Neuronal stem cell (in vitro differentiated cells): Measurements from ENCODE around the gene DGCR2.

Experiments
- DNase-seq: peaks from one replicate; pipeline ENCODE4 v3.0.0-alpha.2; 2013; ENCODE audit warnings: low spot score
- H2AFZ ChIP-seq: one replicate; pipeline ENCODE4 v1.6.1; 2013; ENCODE audit warnings: mild to moderate bottlenecking, low read length, inconsistent platforms
- H2AK5ac ChIP-seq: 2 replicates; pipeline ENCODE4 v1.6.1; 2013; ENCODE audit warnings: low read depth, mild to moderate bottlenecking, inconsistent platforms, low read length, moderate library complexity, mixed read lengths
- H2BK120ac ChIP-seq: 2 replicates; pipeline ENCODE4 v1.6.1; 2013; ENCODE audit warnings: low read depth, mild to moderate bottlenecking, inconsistent platforms, low read length, moderate library complexity, mixed read lengths
- H2BK12ac ChIP-seq: one replicate; pipeline ENCODE4 v1.6.1; 2013; ENCODE audit warnings: low read length, inconsistent platforms
- H2BK15ac ChIP-seq: 2 replicates; pipeline ENCODE4 v1.6.1; 2013; ENCODE audit warnings: mild to moderate bottlenecking, low read length, inconsistent platforms, mixed read lengths
- H2BK5ac ChIP-seq: one replicate; pipeline ENCODE4 v1.6.1; 2013; ENCODE audit warnings: inconsistent platforms, mild to moderate bottlenecking, low read length, moderate library complexity
- H3K14ac ChIP-seq: one replicate; pipeline ENCODE4 v1.6.1; 2013; ENCODE audit warnings: low read length, inconsistent platforms
- H3K18ac ChIP-seq: 2 replicates; pipeline ENCODE4 v1.6.1; 2013; ENCODE audit warnings: low read length, inconsistent platforms
- H3K23ac ChIP-seq: 2 replicates; pipeline ENCODE4 v1.6.1; 2013; ENCODE audit warnings: low read depth, mild to moderate bottlenecking, mixed read lengths, low read length, inconsistent platforms; ENCODE audit not compliant: poor library complexity
- H3K27ac ChIP-seq: replicated peaks from 3 replicates; pipeline ENCODE4 v1.5.1; 2013; ENCODE audit warnings: low read length, inconsistent platforms
- H3K27me3 ChIP-seq, 3 experiments: 2 replicates each; pipeline ENCODE4 v1.6.1; 2013; ENCODE audit warnings: low read length in 3 of 3, mild to moderate bottlenecking in 2 of 3, inconsistent platforms in 1 of 3, low read depth in 1 of 3, mixed read lengths in 1 of 3, moderate library complexity in 1 of 3; ENCODE audit not compliant: control insufficient read depth in 3 of 3, insufficient read depth in 3 of 3
- H3K36me3 ChIP-seq, 2 donors: replicated peaks in 1 of 2; 2 replicates each; pipeline ENCODE4 v1.6.1; 2013; ENCODE audit warnings: low read length in 2 of 2; ENCODE audit not compliant: control insufficient read depth in 2 of 2, insufficient read depth in 2 of 2
- H3K4ac ChIP-seq: 2 replicates; pipeline ENCODE4 v1.6.1; 2013; ENCODE audit warnings: inconsistent platforms, mild to moderate bottlenecking, low read length, moderate library complexity
- H3K4me1 ChIP-seq, 2 donors: 1 replicate in 1 of 2; 2 replicates in 1 of 2; pipeline ENCODE4 v1.6.1; 2013; ENCODE audit warnings: low read length in 2 of 2, low read depth in 1 of 2; ENCODE audit not compliant: control insufficient read depth in 2 of 2, insufficient read depth in 1 of 2
- H3K4me2 ChIP-seq: one replicate; pipeline ENCODE4 v1.6.1; 2013; ENCODE audit warnings: mild to moderate bottlenecking, low read length, inconsistent platforms; ENCODE audit not compliant: insufficient read depth, poor library complexity, severe bottlenecking
- H3K4me3 ChIP-seq, 2 donors: 2 replicates each; pipeline ENCODE4 v1.5.1; 2013; ENCODE audit warnings: low read length in 2 of 2, mild to moderate bottlenecking in 2 of 2, inconsistent platforms in 1 of 2, moderate library complexity in 1 of 2
- H3K79me1 ChIP-seq: one replicate; pipeline ENCODE4 v1.6.1; 2013; ENCODE audit warnings: low read depth, mild to moderate bottlenecking, inconsistent platforms, low read length, moderate library complexity
- H3K9ac ChIP-seq: one replicate; pipeline ENCODE4 v1.6.1; 2013; ENCODE audit warnings: mild to moderate bottlenecking, low read depth, low read length, inconsistent platforms; ENCODE audit not compliant: poor library complexity
- H3K9me3 ChIP-seq, 2 donors: replicated peaks in 1 of 2; 2 replicates each; pipeline versions ENCODE3 to v1.6.1; 2013; ENCODE audit warnings: low read length in 2 of 2, mild to moderate bottlenecking in 2 of 2, inconsistent platforms in 1 of 2, low read depth in 1 of 2, mixed read lengths in 1 of 2, moderate library complexity in 1 of 2; ENCODE audit not compliant: control insufficient read depth in 2 of 2, insufficient read depth in 1 of 2
- H4K8ac ChIP-seq: one replicate; pipeline ENCODE4 v1.6.1; 2013; ENCODE audit warnings: low read depth, mild to moderate bottlenecking, inconsistent platforms, low read length, moderate library complexity
- H4K91ac ChIP-seq: one replicate; pipeline ENCODE4 v1.6.1; 2013; ENCODE audit warnings: low read length, low read depth, mild to moderate bottlenecking, inconsistent platforms; ENCODE audit not compliant: poor library complexity
- WGBS, 2 donors: extraction: QIAGEN DNeasy Blood & Tissue Kit; methylation state at CpG; one replicate each; pipeline ENCODE4 v1.1.7; 2013; ENCODE audit warnings: missing lambda C conversion rate in 2 of 2, mixed read lengths in 1 of 2; ENCODE audit not compliant: insufficient read length in 2 of 2, insufficient replicate concordance in 1 of 2; ENCODE audit errors: extremely low coverage in 2 of 2; 5-methylcytosine and 5-hydroxymethylcytosine counted together

The DGCR2 gene

DNA sequence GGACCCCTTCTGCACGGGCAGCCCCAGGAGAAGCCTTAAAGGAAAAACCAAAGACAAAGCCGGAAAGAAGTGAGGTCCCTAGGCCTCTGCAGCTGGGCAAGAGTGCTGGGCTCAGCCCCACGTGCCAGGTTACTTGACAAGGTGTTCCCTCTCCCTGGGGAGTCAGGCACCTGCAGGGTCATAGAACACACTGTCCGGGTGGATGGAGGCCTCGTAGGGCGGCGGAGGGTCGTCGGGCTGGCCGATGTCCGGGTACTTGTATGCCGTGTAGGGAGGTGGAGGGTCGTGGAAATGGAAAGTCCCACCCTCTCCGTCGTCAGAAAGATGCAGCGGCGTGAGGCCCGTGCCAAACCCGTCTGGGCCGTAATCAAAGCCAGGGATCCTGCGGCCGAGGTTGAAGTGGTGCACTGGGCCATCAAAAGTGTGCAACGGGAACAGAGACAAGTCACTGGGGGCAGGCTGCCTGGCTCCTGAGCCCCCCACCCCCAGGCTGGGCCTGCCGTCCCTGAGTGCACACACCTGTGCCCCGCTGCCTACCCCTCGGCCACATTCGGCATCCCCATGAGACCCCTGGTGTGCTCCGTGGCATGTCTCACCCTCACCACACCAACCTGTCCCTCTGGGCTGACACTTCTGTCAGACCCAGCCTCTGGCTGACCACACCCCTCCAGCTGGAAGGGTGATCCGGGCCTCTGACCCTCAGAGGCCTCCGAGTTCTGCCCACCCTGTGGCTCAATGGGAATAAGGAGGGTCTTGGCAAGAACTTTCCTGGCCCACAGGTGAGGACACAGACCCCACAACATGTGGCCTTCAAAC lies 81.1 kb downstream of the DGCR2 start:
- Histone ChIP-seq H3K27ac (no peak overlapping the region), H2BK15ac (no peak overlapping the region), H3K79me1 (peaks cover 6% of the 10 kb centered on the region), H3K9me3 (peaks cover 0 to 2% of the 10 kb centered on the region in 2 donors), H4K8ac (no peak overlapping the region), H3K23ac (peak overlapping the region; percentile 97), H3K18ac (no peak overlapping the region), H2BK12ac (no peak overlapping the region), H3K9ac (peak overlapping the region; percentile 21), H2AK5ac (no peak overlapping the region), H3K4me3 (no peak overlapping the region), H2BK120ac (no peak overlapping the region), H3K4ac (no peak overlapping the region), H3K36me3 (peaks cover 55 to 89% of the 10 kb centered on the region in 2 donors), H2BK5ac (peak overlapping the region; percentile 89), H2AFZ (no peak overlapping the region), H3K4me2 (no peak overlapping the region), H4K91ac (no peak overlapping the region), H3K14ac (no peak overlapping the region), H3K4me1 (no peaks in the 10 kb centered on the region), H3K27me3 (no peaks in the 10 kb centered on the region)
- WGBS, 2 donors, result no CpG with 5 or more reads among the region's 30 CpGs
- DNase-seq, result no peak

- WGBS, 2 donors, result no CpG with 5 or more reads among the region's 4 CpGs
- peaks cover 51 to 82% of the 10 kb centered on the region in 2 donors for H3K36me3 ChIP-seq
- H2BK5ac ChIP-seq, result no peak overlapping the region
Measured at GRCh38 chr22:19040391-19040861, 81.8 kb downstream of the DGCR2 start.

GRCh38 chr22:19039796-19040280 lies 82.4 kb downstream of the DGCR2 start:
- no peak overlapping the region for H2AK5ac ChIP-seq
- WGBS, 2 donors, result no CpG with 5 or more reads among the region's 6 CpGs
- H3K79me1 ChIP-seq, result peaks cover 6% of the 10 kb centered on the region
- no peak overlapping the region for H3K4me3 ChIP-seq
- no peak overlapping the region for H2BK12ac ChIP-seq
- H4K91ac ChIP-seq, result no peak overlapping the region
- peaks cover 46 to 76% of the 10 kb centered on the region in 2 donors for H3K36me3 ChIP-seq
- no peak for DNase-seq
- H2AFZ ChIP-seq, result no peak overlapping the region
- no peak overlapping the region for H3K9ac ChIP-seq
- no peak overlapping the region for H2BK120ac ChIP-seq
- H3K18ac ChIP-seq, result no peak overlapping the region
- H2BK15ac ChIP-seq, result no peak overlapping the region
- no peak overlapping the region for H3K4ac ChIP-seq
- H2BK5ac ChIP-seq, result no peak overlapping the region
- H3K4me1 ChIP-seq, result no peaks in the 10 kb centered on the region
- no peak overlapping the region for H3K14ac ChIP-seq
- no peak overlapping the region for H3K4me2 ChIP-seq
- no peaks in the 10 kb centered on the region for H3K9me3 ChIP-seq
- peak overlapping the region; percentile 87 for H3K23ac ChIP-seq
- H4K8ac ChIP-seq, result no peak overlapping the region
- H3K27me3 ChIP-seq, result no peaks in the 10 kb centered on the region
- H3K27ac ChIP-seq, result no peak overlapping the region

More at GRCh38 chr22:19040391-19040861, 81.8 kb downstream of the DGCR2 start:
- H3K79me1 ChIP-seq, result peaks cover 6% of the 10 kb centered on the region
- H2BK120ac ChIP-seq, result peak overlapping the region; percentile 36
- no peak overlapping the region for H3K4ac ChIP-seq
- no peaks in the 10 kb centered on the region for H3K4me1 ChIP-seq
- peaks cover 0 to 2% of the 10 kb centered on the region in 2 donors for H3K9me3 ChIP-seq
- H4K91ac ChIP-seq, result no peak overlapping the region
- H2AFZ ChIP-seq, result no peak overlapping the region
- H3K9ac ChIP-seq, result no peak overlapping the region
- H3K23ac ChIP-seq, result peak overlapping the region; percentile 87
- DNase-seq, result no peak
- no peak overlapping the region for H3K27ac ChIP-seq
- H3K14ac ChIP-seq, result no peak overlapping the region
- H3K18ac ChIP-seq, result no peak overlapping the region
- no peak overlapping the region for H4K8ac ChIP-seq
- H2BK12ac ChIP-seq, result no peak overlapping the region
- no peaks in the 10 kb centered on the region for H3K27me3 ChIP-seq
- H2BK15ac ChIP-seq, result no peak overlapping the region
- H3K4me2 ChIP-seq, result no peak overlapping the region
- H3K4me3 ChIP-seq, result no peak overlapping the region
- H2AK5ac ChIP-seq, result no peak overlapping the region

DNA sequence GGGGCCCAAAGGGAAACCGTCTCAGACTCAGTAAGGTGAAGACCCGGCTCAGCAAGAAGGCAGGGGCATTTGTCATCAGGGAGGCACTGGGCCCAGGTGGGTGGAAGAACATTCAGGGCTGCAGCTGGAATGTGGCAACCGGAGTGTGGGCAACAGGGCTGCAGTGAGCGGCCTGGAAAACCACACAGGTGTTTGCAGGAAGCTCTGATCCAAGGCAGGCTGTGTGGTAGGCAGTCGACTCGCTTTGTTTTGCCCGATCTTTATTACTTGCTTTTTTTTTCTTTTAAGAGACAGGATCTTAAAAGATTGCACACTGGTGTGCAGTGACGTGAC lies 82.8 kb downstream of the DGCR2 start:
- Histone ChIP-seq H2BK12ac (no peak overlapping the region), H3K4me3 (no peak overlapping the region), H3K4ac (no peak overlapping the region), H3K9me3 (no peaks in the 10 kb centered on the region), H4K91ac (no peak overlapping the region), H2BK5ac (no peak overlapping the region), H2BK15ac (no peak overlapping the region), H3K9ac (no peak overlapping the region), H3K27me3 (no peaks in the 10 kb centered on the region), H3K23ac (no peak overlapping the region), H3K4me2 (no peak overlapping the region), H2BK120ac (no peak overlapping the region), H3K4me1 (no peaks in the 10 kb centered on the region), H3K79me1 (peaks cover 6% of the 10 kb centered on the region), H3K36me3 (peaks cover 44 to 72% of the 10 kb centered on the region in 2 donors), H3K27ac (no peak overlapping the region), H2AK5ac (no peak overlapping the region), H4K8ac (no peak overlapping the region), H3K14ac (no peak overlapping the region), H3K18ac (no peak overlapping the region), H2AFZ (no peak overlapping the region)
- no CpG with 5 or more reads among the region's 8 CpGs for WGBS, 2 donors
- no peak for DNase-seq
